Mesendoderm (in vitro differentiated cells): ENCODE measurements around the gene RABGAP1L.

ENCODE experiments used
- DNase-seq: peaks from one replicate; pipeline ENCODE4 v3.0.0; 2013
- H2AK5ac ChIP-seq: 2 replicates; pipeline ENCODE4 v1.6.1; 2013; ENCODE audit warnings: low read length, inconsistent platforms
- H2BK120ac ChIP-seq: 2 replicates; pipeline ENCODE4 v1.6.1; 2013; ENCODE audit warnings: low read depth, mild to moderate bottlenecking, low read length, moderate library complexity, mixed read lengths
- H2BK15ac ChIP-seq: replicated peaks from 2 replicates; pipeline ENCODE4 v1.6.1; 2013; ENCODE audit warnings: low read depth, mild to moderate bottlenecking, moderate library complexity
- H2BK5ac ChIP-seq: 2 replicates; pipeline ENCODE4 v1.6.1; 2013; ENCODE audit warnings: low read length, inconsistent platforms
- H3K18ac ChIP-seq: 2 replicates; pipeline ENCODE4 v1.6.1; 2013; ENCODE audit warnings: mild to moderate bottlenecking, low read length, mixed read lengths
- H3K23ac ChIP-seq: one replicate; pipeline ENCODE4 v1.6.1; 2013; ENCODE audit warnings: low read length
- H3K27ac ChIP-seq: 2 replicates; pipeline ENCODE4 v1.5.1; 2013; ENCODE audit warnings: low read depth, mild to moderate bottlenecking, inconsistent platforms, low read length, moderate library complexity
- H3K27me3 ChIP-seq: 2 replicates; pipeline ENCODE4 v1.6.1; 2013; ENCODE audit warnings: low read length, control low read depth, mild to moderate bottlenecking, inconsistent platforms; ENCODE audit not compliant: insufficient read depth, poor library complexity
- H3K36me3 ChIP-seq: 2 replicates; pipeline ENCODE4 v1.6.1; 2013; ENCODE audit warnings: low read length, inconsistent platforms; ENCODE audit not compliant: control insufficient read depth, insufficient read depth
- H3K4ac ChIP-seq: one replicate; pipeline ENCODE4 v1.6.1; 2013; ENCODE audit warnings: low read depth, mild to moderate bottlenecking, low read length, moderate library complexity
- H3K4me1 ChIP-seq: 2 replicates; pipeline ENCODE4 v1.6.1; 2013; ENCODE audit warnings: low read depth, low read length, inconsistent platforms; ENCODE audit not compliant: control insufficient read depth
- H3K4me2 ChIP-seq: 2 replicates; pipeline ENCODE4 v1.6.1; 2013; ENCODE audit warnings: low read length
- H3K4me3 ChIP-seq: 2 replicates; pipeline ENCODE4 v1.5.1; 2013; ENCODE audit warnings: mild to moderate bottlenecking, low read length
- H3K56ac ChIP-seq: one replicate; pipeline ENCODE4 v1.6.1; 2013; ENCODE audit warnings: low read length
- H3K79me1 ChIP-seq: 2 replicates; pipeline ENCODE4 v1.6.1; 2013; ENCODE audit warnings: low read length, inconsistent platforms
- H3K79me2 ChIP-seq: 2 replicates; pipeline ENCODE4 v1.6.1; 2013; ENCODE audit warnings: mild to moderate bottlenecking, low read length; ENCODE audit not compliant: control insufficient read depth, insufficient read depth
- H3K9ac ChIP-seq: 2 replicates; pipeline ENCODE4 v1.6.1; 2013; ENCODE audit warnings: low read length, inconsistent platforms
- H4K5ac ChIP-seq: one replicate; pipeline ENCODE4 v1.6.1; 2013; ENCODE audit warnings: low read length
- H4K8ac ChIP-seq: one replicate; pipeline ENCODE4 v1.6.1; 2013; ENCODE audit warnings: low read depth, mild to moderate bottlenecking, control low read depth, low read length, moderate library complexity
- WGBS: extraction: QIAGEN DNeasy Blood & Tissue Kit; methylation state at CpG from one replicate; pipeline ENCODE4 v1.1.7; 2013; ENCODE audit warnings: low lambda C conversion rate, missing lambda C conversion rate; ENCODE audit not compliant: insufficient coverage; ENCODE audit errors: extremely low coverage; 5-methylcytosine and 5-hydroxymethylcytosine counted together

RABGAP1L gene

DNA sequence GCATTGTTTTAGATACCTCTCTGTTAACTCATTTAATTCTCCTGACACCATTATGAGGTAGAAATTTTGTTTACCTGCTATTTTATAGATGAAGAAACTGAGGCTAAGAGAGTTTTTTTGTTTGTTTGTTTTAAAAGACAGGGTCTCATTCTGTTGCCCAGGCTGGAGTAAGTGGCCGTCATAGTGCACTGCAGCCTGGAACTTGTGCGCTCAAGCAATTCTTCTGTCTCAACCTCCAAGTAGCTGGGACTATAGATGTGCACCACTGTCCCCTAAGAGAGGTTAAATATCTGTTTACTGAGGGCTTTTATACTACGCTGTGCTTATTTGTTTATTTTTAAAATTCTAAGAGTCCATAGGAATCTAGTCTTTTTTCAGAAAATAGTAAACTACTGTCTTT, 796.8 kb downstream of the RABGAP1L start:
- WGBS, result no CpG with 5 or more reads among the region's 3 CpGs
- H3K56ac ChIP-seq, result no peak overlapping the region

DNA sequence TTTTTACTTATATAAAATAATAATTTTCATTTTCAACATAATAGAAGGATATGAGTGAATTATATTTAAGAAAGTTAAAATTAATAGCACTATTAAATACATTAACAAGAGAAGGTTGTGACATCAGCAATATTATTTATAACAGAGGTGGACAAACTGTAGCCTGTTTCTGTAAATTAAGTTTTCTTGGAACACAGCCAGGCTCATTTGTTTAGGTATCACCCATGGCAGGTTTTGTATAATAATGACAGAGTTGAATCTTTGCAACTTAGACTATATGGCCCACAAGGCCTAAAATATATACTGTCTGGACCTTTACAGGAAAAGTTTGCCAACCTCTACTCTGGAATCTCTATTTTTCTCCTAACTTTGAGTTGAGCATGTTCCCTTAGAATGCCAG, 797.7 kb downstream of the RABGAP1L start:
- H2BK5ac ChIP-seq, result no peak overlapping the region
- H3K4me1 ChIP-seq, result no peaks in the 10 kb centered on the region
- H3K56ac ChIP-seq, result no peak overlapping the region
- H4K5ac ChIP-seq, result no peak overlapping the region
- H3K18ac ChIP-seq, result no peak overlapping the region
- H3K4ac ChIP-seq, result no peak overlapping the region
- H4K8ac ChIP-seq, result no peak overlapping the region
- no peaks in the 10 kb centered on the region for H3K27me3 ChIP-seq
- no peak overlapping the region for H3K23ac ChIP-seq
- no peak overlapping the region for H2BK120ac ChIP-seq
- no peaks in the 10 kb centered on the region for H3K79me1 ChIP-seq
- no peak overlapping the region for H3K9ac ChIP-seq
- no peak for DNase-seq
- no peaks in the 10 kb centered on the region for H3K36me3 ChIP-seq
- no peak overlapping the region for H3K27ac ChIP-seq
- H3K4me3 ChIP-seq, result no peak overlapping the region
- H2BK15ac ChIP-seq, result no peak overlapping the region
- no peaks in the 10 kb centered on the region for H3K79me2 ChIP-seq
- H2AK5ac ChIP-seq, result no peak overlapping the region
- H3K4me2 ChIP-seq, result no peak overlapping the region

More for the DNA sequence above, 796.8 kb downstream of the RABGAP1L start:
- no peak overlapping the region for H3K27ac ChIP-seq
- H2AK5ac ChIP-seq, result no peak overlapping the region
- H3K27me3 ChIP-seq, result no peaks in the 10 kb centered on the region
- H3K36me3 ChIP-seq, result no peaks in the 10 kb centered on the region
- H3K9ac ChIP-seq, result no peak overlapping the region
- no peak overlapping the region for H3K23ac ChIP-seq
- H3K4me2 ChIP-seq, result no peak overlapping the region
- no peak overlapping the region for H2BK15ac ChIP-seq
- no peak overlapping the region for H4K8ac ChIP-seq
- DNase-seq, result no peak
- H3K79me2 ChIP-seq, result no peaks in the 10 kb centered on the region
- H2BK120ac ChIP-seq, result no peak overlapping the region
- H2BK5ac ChIP-seq, result no peak overlapping the region
- H3K4me3 ChIP-seq, result no peak overlapping the region
- H4K5ac ChIP-seq, result no peak overlapping the region
- H3K79me1 ChIP-seq, result no peaks in the 10 kb centered on the region
- H3K4ac ChIP-seq, result no peak overlapping the region
- no peak overlapping the region for H3K18ac ChIP-seq
- no peaks in the 10 kb centered on the region for H3K4me1 ChIP-seq

DNA sequence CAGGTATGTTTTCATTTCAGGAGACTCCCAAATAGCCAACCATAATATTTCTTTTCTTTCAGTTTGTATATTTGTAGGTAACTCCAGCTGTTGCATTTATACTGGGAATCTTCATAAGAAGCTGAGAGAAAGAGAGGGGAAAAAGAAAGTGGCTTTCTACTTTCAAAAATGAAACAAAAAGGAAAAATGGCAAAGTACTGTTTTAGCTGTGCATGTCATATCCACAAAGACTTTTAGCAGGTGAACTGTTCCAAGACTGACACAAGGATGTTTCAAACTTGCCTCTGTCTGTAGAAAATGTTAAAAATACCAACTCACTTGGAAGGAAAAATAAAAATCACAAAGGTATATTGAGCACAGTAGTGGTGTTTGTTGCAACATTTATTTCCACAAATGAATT, 798.5 kb downstream of the RABGAP1L start:
- no peak overlapping the region for H3K27ac ChIP-seq
- H3K27me3 ChIP-seq, result no peaks in the 10 kb centered on the region
- no peak overlapping the region for H4K8ac ChIP-seq
- H2BK120ac ChIP-seq, result no peak overlapping the region
- H2BK15ac ChIP-seq, result no peak overlapping the region
- H3K18ac ChIP-seq, result no peak overlapping the region
- no peak overlapping the region for H3K4me2 ChIP-seq
- no peaks in the 10 kb centered on the region for H3K79me1 ChIP-seq
- no peak overlapping the region for H3K4me3 ChIP-seq
- H3K56ac ChIP-seq, result no peak overlapping the region
- no peaks in the 10 kb centered on the region for H3K4me1 ChIP-seq
- no peak overlapping the region for H2AK5ac ChIP-seq
- H4K5ac ChIP-seq, result no peak overlapping the region
- H3K23ac ChIP-seq, result no peak overlapping the region
- no peak overlapping the region for H3K4ac ChIP-seq
- H2BK5ac ChIP-seq, result no peak overlapping the region
- no peak for DNase-seq
- no peaks in the 10 kb centered on the region for H3K79me2 ChIP-seq
- H3K36me3 ChIP-seq, result no peaks in the 10 kb centered on the region
- no peak overlapping the region for H3K9ac ChIP-seq

DNA sequence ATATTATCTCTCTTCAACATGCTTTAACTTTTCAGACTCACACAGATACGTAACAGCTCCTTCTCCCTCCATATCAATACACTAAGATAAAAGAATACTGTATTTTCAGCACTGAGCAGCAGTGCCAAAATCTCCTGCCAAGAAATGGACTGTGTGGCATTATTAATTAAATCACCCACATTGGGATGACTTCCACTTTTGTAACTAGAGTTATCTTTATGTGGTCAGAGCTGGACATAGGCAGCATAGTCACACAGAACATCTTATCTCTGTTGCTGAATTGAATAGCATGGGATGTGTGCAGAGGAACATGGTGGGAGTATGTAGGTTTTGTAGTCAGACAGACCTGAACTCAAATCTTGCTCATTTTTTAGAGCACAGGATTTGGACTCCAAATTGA, 799.1 kb downstream of the RABGAP1L start:
- Histone ChIP-seq H3K79me1 (no peaks in the 10 kb centered on the region), H3K9ac (no peak overlapping the region), H4K8ac (no peak overlapping the region), H2BK15ac (no peak overlapping the region), H3K18ac (no peak overlapping the region), H3K56ac (no peak overlapping the region), H3K4me1 (no peaks in the 10 kb centered on the region), H2BK5ac (no peak overlapping the region), H2AK5ac (no peak overlapping the region), H3K23ac (no peak overlapping the region), H3K4ac (no peak overlapping the region), H4K5ac (no peak overlapping the region), H3K27me3 (no peaks in the 10 kb centered on the region), H3K4me3 (no peak overlapping the region), H3K27ac (no peak overlapping the region), H2BK120ac (no peak overlapping the region), H3K79me2 (no peaks in the 10 kb centered on the region), H3K4me2 (no peak overlapping the region), H3K36me3 (no peaks in the 10 kb centered on the region)
- no CpG with 5 or more reads among the region's 1 CpG for WGBS
- no peak for DNase-seq

DNA sequence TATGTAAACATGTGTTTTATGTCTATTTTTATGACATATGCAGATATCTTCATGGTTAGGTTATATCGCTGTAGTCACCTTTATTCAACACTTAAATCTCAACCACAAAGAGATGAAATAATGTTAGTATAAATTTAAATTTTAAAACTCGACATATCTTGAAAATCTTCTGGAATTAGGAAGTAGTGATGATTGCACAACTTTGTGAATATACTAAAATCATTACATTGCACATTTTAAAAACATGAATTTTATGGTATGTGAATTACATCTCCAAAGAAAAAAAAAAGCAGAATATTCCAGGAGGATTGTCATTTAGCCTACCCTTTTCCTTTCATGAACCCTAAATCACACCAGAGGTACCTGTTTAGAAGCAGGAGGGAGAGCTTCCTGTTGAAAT, 801.0 kb downstream of the RABGAP1L start:
- Histone ChIP-seq H4K8ac (no peak overlapping the region), H3K4me3 (no peak overlapping the region), H3K23ac (no peak overlapping the region), H3K79me1 (no peaks in the 10 kb centered on the region), H2BK120ac (no peak overlapping the region), H3K18ac (no peak overlapping the region), H4K5ac (no peak overlapping the region), H3K27me3 (no peaks in the 10 kb centered on the region), H3K79me2 (no peaks in the 10 kb centered on the region), H3K4me1 (peaks cover 5% of the 10 kb centered on the region), H3K9ac (no peak overlapping the region), H2AK5ac (no peak overlapping the region), H2BK15ac (no peak overlapping the region), H3K27ac (no peak overlapping the region), H3K4ac (no peak overlapping the region), H3K4me2 (no peak overlapping the region), H3K56ac (no peak overlapping the region), H2BK5ac (no peak overlapping the region), H3K36me3 (no peaks in the 10 kb centered on the region)
- DNase-seq, result no peak
- WGBS, result no CpG with 5 or more reads among the region's 2 CpGs

DNA sequence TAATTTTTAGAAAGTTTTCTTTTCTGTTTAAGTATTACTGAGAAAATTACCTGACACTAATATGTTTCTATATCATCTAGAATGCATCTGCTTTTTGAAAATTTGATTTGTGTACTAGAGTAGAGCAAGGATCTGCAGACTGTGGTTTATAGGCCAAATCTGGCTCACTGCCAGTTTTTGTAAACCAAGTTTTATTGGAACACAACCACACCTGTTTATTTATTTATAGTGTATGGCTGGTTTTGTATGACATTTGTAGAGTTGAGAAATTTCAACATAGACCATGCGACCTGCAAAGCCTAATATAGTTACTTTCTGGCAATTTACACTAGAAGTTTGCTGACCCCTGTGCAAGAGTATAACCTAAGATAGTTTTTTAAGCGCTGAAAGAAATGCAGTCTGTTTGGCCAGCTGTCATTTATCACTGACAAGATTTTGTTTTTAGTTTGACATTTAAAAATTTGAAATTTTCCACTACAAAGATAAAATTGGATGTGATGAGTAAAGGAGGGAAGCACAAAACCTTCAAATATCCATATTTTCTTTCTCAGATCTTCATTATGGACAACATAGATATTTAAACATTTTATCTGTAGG, 804.3 kb downstream of the RABGAP1L start:
- WGBS, result no CpG with 5 or more reads among the region's 2 CpGs
- Histone ChIP-seq H3K9ac (no peak overlapping the region), H3K4ac (no peak overlapping the region), H3K4me1 (peaks cover 7% of the 10 kb centered on the region), H3K36me3 (no peaks in the 10 kb centered on the region), H3K79me1 (no peaks in the 10 kb centered on the region), H3K18ac (no peak overlapping the region), H3K23ac (no peak overlapping the region), H3K56ac (no peak overlapping the region), H3K4me2 (no peak overlapping the region), H4K8ac (no peak overlapping the region), H3K79me2 (no peaks in the 10 kb centered on the region), H2BK5ac (no peak overlapping the region), H3K27ac (no peak overlapping the region), H3K4me3 (no peak overlapping the region), H2BK120ac (no peak overlapping the region), H2AK5ac (no peak overlapping the region), H3K27me3 (no peaks in the 10 kb centered on the region), H4K5ac (no peak overlapping the region), H2BK15ac (no peak overlapping the region)
- DNase-seq, result no peak
